Natural killer cell treated with Interleukin-12 subunit alpha and Interleukin-12 subunit beta and Interleukin-15 and Interleukin-18, amount 100 ng/mL, for 72 hours (primary cell): ENCODE results near the gene ATOSB. TPM values are rescaled to one million over a fixed set of nuclear protein-coding genes. Genes with fewer than 3 reads are reported as not detected.
A peak's percentile ranks its signal among the peaks of the same experiment; 100 is the strongest.

Source experiments
- ATAC-seq, 2 donors: fragments of 150-1000 bp; cut with Tn5 transposase in 1 of 2; sonication (Bioruptor Pico), chemical (Tn5 transposase) in 1 of 2; 2 replicates each; pipeline ENCODE4 v1.10.0; 2021
- DNase-seq: peaks from one replicate; pipeline ENCODE4 v3.0.0; 2022; ENCODE audit warnings: low spot score
- H3K27ac Mint-ChIP-seq, 2 donors: 1 replicate in 1 of 2; 2 replicates in 1 of 2; pipeline ENCODE4 v1.8.0; 2022; ENCODE audit warnings: mixed read lengths in 2 of 2, mild to moderate bottlenecking in 1 of 2, moderate library complexity in 1 of 2
- H3K27me3 Mint-ChIP-seq, 2 donors: 1 replicate in 1 of 2; 2 replicates in 1 of 2; pipeline ENCODE4 v1.8.0; 2022; ENCODE audit warnings: mixed read lengths in 2 of 2
- H3K36me3 Mint-ChIP-seq: one replicate; pipeline ENCODE4 v1.8.0; 2022; ENCODE audit warnings: mixed read lengths
- H3K4me1 Mint-ChIP-seq, 2 donors: 1 replicate in 1 of 2; 2 replicates in 1 of 2; pipeline ENCODE4 v1.8.0; 2022; ENCODE audit warnings: low read depth in 2 of 2, mixed read lengths in 2 of 2, mild to moderate bottlenecking in 1 of 2
- H3K4me3 Mint-ChIP-seq: one replicate; pipeline ENCODE4 v1.8.0; 2022; ENCODE audit warnings: mixed read lengths
- H3K9me3 Mint-ChIP-seq: 2 replicates; pipeline ENCODE4 v1.8.0; 2022; ENCODE audit warnings: mixed read lengths
- total RNA-seq, 2 donors: library from RNA; stranded (reverse); gene quantifications; one replicate each; pipeline ENCODE4 v1.2.3, GENCODE V29; 2022

ATOSB gene
- total RNA-seq, 2 donors from 2014 or later, result 13.1 to 19.6 TPM

GRCh38 chr9:35070823-35071813 lies 44.5 kb downstream of the ATOSB start:
- DNase-seq (no peak), ATAC-seq (no peak)
- Mint-ChIP-seq H3K4me3 (peak overlapping the region; percentile 94), H3K36me3 (peaks cover 42% of the 10 kb centered on the region), H3K27me3 (no peaks in the 10 kb centered on the region), H3K9me3 (no peaks in the 10 kb centered on the region), H3K4me1 (peaks cover 56 to 58% of the 10 kb centered on the region in 2 donors), H3K27ac (peak overlapping the region; percentile 93 to 96)

- Mint-ChIP-seq H3K4me1 (peaks cover 53 to 56% of the 10 kb centered on the region in 2 donors), H3K9me3 (no peaks in the 10 kb centered on the region), H3K27me3 (no peaks in the 10 kb centered on the region), H3K4me3 (peak overlapping the region; percentile 94), H3K36me3 (peaks cover 43% of the 10 kb centered on the region), H3K27ac (peak overlapping the region; percentile 93 to 96)
- no peak for DNase-seq
- no peak for ATAC-seq
Observed at GRCh38 chr9:35069020-35069419, 46.6 kb downstream of the ATOSB start.

- no peaks in the 10 kb centered on the region for H3K9me3 Mint-ChIP-seq
- H3K27ac Mint-ChIP-seq, result peak overlapping the region in 1 of 2 donors; percentile 23
- no peak for DNase-seq
- no peak overlapping the region for H3K4me3 Mint-ChIP-seq
- H3K36me3 Mint-ChIP-seq, result peaks cover 57% of the 10 kb centered on the region
- no peak for ATAC-seq
- H3K4me1 Mint-ChIP-seq, result peaks cover 38 to 48% of the 10 kb centered on the region in 2 donors
- no peaks in the 10 kb centered on the region for H3K27me3 Mint-ChIP-seq
Observed at GRCh38 chr9:35067056-35067455, 48.6 kb downstream of the ATOSB start.

GRCh38 chr9:35060548-35061207 lies 55.0 kb downstream of the ATOSB start:
- no peaks in the 10 kb centered on the region for H3K9me3 Mint-ChIP-seq
- ATAC-seq (no peak), DNase-seq (no peak)
- no peaks in the 10 kb centered on the region for H3K27me3 Mint-ChIP-seq
- no peak overlapping the region for H3K4me3 Mint-ChIP-seq
- peaks cover 41% of the 10 kb centered on the region for H3K36me3 Mint-ChIP-seq
- H3K4me1 Mint-ChIP-seq, result peaks cover 0 to 22% of the 10 kb centered on the region in 2 donors
- no peak overlapping the region for H3K27ac Mint-ChIP-seq

- Mint-ChIP-seq H3K4me1 (peaks cover 0 to 16% of the 10 kb centered on the region in 2 donors), H3K27me3 (no peaks in the 10 kb centered on the region), H3K27ac (no peak overlapping the region), H3K36me3 (peaks cover 44% of the 10 kb centered on the region), H3K4me3 (no peak overlapping the region), H3K9me3 (no peaks in the 10 kb centered on the region)
- DNase-seq (no peak), ATAC-seq (no peak)
Observed at GRCh38 chr9:35059438-35059837, 56.2 kb downstream of the ATOSB start.

GRCh38 chr9:35057271-35057620 lies 58.4 kb downstream of the ATOSB start:
- ATAC-seq (no peak), DNase-seq (no peak)
- Mint-ChIP-seq H3K4me3 (no peak overlapping the region), H3K27ac (no peak overlapping the region), H3K36me3 (peaks cover 29% of the 10 kb centered on the region), H3K4me1 (peaks cover 0 to 14% of the 10 kb centered on the region in 2 donors), H3K27me3 (no peaks in the 10 kb centered on the region), H3K9me3 (no peaks in the 10 kb centered on the region)

GRCh38 chr9:35056571-35057270 lies 58.9 kb downstream of the ATOSB start:
- ATAC-seq (no peak), DNase-seq (no peak)
- Mint-ChIP-seq H3K4me3 (no peak overlapping the region), H3K9me3 (no peaks in the 10 kb centered on the region), H3K27me3 (no peaks in the 10 kb centered on the region), H3K27ac (no peak overlapping the region), H3K4me1 (peaks cover 0 to 12% of the 10 kb centered on the region in 2 donors), H3K36me3 (peaks cover 26% of the 10 kb centered on the region)

- no peaks in the 10 kb centered on the region for H3K27me3 Mint-ChIP-seq
- H3K4me1 Mint-ChIP-seq, result peaks cover 5 to 13% of the 10 kb centered on the region in 2 donors
Observed at GRCh38 chr9:35054871-35055644, 60.6 kb downstream of the ATOSB start.

GRCh38 chr9:35054185-35054835 lies 61.4 kb downstream of the ATOSB start:
- ATAC-seq, result no peak
- no peak for DNase-seq
- H3K4me3 Mint-ChIP-seq, result no peak overlapping the region
- H3K9me3 Mint-ChIP-seq, result no peaks in the 10 kb centered on the region
- peaks cover 5 to 10% of the 10 kb centered on the region in 2 donors for H3K4me1 Mint-ChIP-seq
- peaks cover 24% of the 10 kb centered on the region for H3K36me3 Mint-ChIP-seq
- H3K27me3 Mint-ChIP-seq, result no peaks in the 10 kb centered on the region
- H3K27ac Mint-ChIP-seq, result no peak overlapping the region

More at GRCh38 chr9:35054871-35055644, 60.6 kb downstream of the ATOSB start:
- ATAC-seq (no peak), DNase-seq (no peak)
- H3K27ac Mint-ChIP-seq, result no peak overlapping the region
- peaks cover 27% of the 10 kb centered on the region for H3K36me3 Mint-ChIP-seq
- no peaks in the 10 kb centered on the region for H3K9me3 Mint-ChIP-seq
- H3K4me3 Mint-ChIP-seq, result no peak overlapping the region

Other genes with a start within 250 kb of the ATOSB start
- gene PHF24, start 157.6 kb downstream of the ATOSB start, total RNA-seq, result not detected
- gene DNAJB5, start 126.1 kb downstream of the ATOSB start, total RNA-seq, result 1 to 10 TPM; 1.7 to 5.0 TPM
- gene VCP, start 43.2 kb downstream of the ATOSB start, total RNA-seq, result 100 to 1,000 TPM; 436 to 450 TPM
- 100 to 1,000 TPM in 1 of 2 donors, 10 to 100 TPM in 1; 74.9 to 185 TPM for gene FANCG, start 35.9 kb downstream of the ATOSB start, total RNA-seq
- 10 to 100 TPM; 23.7 to 24.5 TPM for gene PIGO, start 19.3 kb downstream of the ATOSB start, total RNA-seq
- 100 to 1,000 TPM; 138 to 201 TPM for gene STOML2, start 12.7 kb downstream of the ATOSB start, total RNA-seq
- gene UNC13B, start 46.1 kb upstream of the ATOSB start, total RNA-seq, result 1 to 10 TPM in 1 of 2 donors, under 1 TPM in 1; 1.00 to 1.1 TPM